A673 (cell line): ENCODE results near the gene RNU2-63P.

ENCODE experiments used
- EZH2 ChIP-seq: fragments of 200-600 bp; sonication (generic); IDR thresholded peaks from 2 replicates; pipeline ENCODE4 v1.6.1; 2017; ENCODE audit warnings: borderline replicate concordance, low read depth, mild to moderate bottlenecking, mixed read lengths, antibody characterized with exemption, low read length; ENCODE audit not compliant: poor library complexity, severe bottlenecking
- TF ChIP-seq, protein P1 (sequence below): fragments of 300-800, 200-600 bp; sonication (generic); conservative IDR thresholded peaks from 2 replicates; pipeline ENCODE4 v1.5.1; 2017; ENCODE audit warnings: low read depth, mild to moderate bottlenecking, antibody characterized with exemption, low read length, moderate library complexity, mixed read lengths

DNA sequence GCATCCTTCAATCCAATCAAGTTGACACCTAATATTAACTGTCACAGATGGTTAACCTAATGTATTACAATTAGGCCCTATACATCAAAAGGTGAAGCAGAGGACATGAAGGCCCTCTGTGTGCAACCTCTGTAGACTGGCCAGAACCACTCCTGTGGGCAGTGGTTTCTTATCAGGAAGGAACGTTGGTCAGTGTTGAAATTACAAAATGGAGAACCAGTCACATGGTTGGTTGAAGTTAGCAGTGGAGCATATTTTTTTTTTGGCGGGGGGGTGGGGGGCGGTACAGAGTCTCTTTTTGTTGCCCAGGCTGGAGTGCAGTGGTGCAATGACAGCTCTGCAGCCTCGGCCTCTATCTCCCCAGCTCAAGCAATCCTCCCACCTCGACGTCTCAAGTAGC lies 19.8 kb downstream of the RNU2-63P start:
- TF ChIP-seq, protein P1, sequence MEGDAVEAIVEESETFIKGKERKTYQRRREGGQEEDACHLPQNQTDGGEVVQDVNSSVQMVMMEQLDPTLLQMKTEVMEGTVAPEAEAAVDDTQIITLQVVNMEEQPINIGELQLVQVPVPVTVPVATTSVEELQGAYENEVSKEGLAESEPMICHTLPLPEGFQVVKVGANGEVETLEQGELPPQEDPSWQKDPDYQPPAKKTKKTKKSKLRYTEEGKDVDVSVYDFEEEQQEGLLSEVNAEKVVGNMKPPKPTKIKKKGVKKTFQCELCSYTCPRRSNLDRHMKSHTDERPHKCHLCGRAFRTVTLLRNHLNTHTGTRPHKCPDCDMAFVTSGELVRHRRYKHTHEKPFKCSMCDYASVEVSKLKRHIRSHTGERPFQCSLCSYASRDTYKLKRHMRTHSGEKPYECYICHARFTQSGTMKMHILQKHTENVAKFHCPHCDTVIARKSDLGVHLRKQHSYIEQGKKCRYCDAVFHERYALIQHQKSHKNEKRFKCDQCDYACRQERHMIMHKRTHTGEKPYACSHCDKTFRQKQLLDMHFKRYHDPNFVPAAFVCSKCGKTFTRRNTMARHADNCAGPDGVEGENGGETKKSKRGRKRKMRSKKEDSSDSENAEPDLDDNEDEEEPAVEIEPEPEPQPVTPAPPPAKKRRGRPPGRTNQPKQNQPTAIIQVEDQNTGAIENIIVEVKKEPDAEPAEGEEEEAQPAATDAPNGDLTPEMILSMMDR = no peak
- no peak for TF ChIP-seq EZH2
